B cell (primary cell): ENCODE data around the gene LPGAT1. TPM values are rescaled to one million over a fixed set of nuclear protein-coding genes. Genes with fewer than 3 reads are reported as not detected.

Experiments used
- ATAC-seq: fragments of 200-7000 bp; cut with Tn5 transposase; one replicate; pipeline ENCODE4 v1.10.0; 2021; ENCODE audit warnings: low read depth, mild to moderate bottlenecking, moderate number of reproducible peaks, moderate library complexity
- CTCF ChIA-PET: fragments of 350-600 bp; sonication (Branson Sonifier 250); formaldehyde crosslinking; loops from one replicate; lab custom pipeline; 2021; ENCODE audit warnings: antibody characterized with exemption, inconsistent platforms; lab: Charles Lee
- POLR2A ChIA-PET: fragments of 350-600 bp; sonication (Branson Sonifier 250); formaldehyde crosslinking; loops from one replicate; lab custom pipeline; 2021; ENCODE audit warnings: antibody characterized with exemption; lab: Charles Lee
- DNase-seq: peaks from one replicate; pipeline ENCODE4 v3.0.0; 2013
- H2AFZ ChIP-seq: 2 replicates; pipeline ENCODE4 v1.6.1; 2012; ENCODE audit warnings: mild to moderate bottlenecking, low read depth, low read length; ENCODE audit not compliant: insufficient read depth, poor library complexity, severe bottlenecking
- H3K27ac ChIP-seq, 2 donors: 1 replicate in 1 of 2; 2 replicates in 1 of 2; pipeline ENCODE4 v1.5.1; 2012 to 2013; ENCODE audit warnings: low read length in 2 of 2, mild to moderate bottlenecking in 2 of 2, moderate library complexity in 1 of 2
- H3K27me3 ChIP-seq, 4 experiments: fragments of 200-600 bp in 1 of 4; sonication (generic) in 1 of 4; replicated peaks in 1 of 4; 1 replicate in 2 of 4; 2 replicates in 2 of 4; pipeline versions ENCODE4 v1.6.1 to v1.7.0; 2013 to 2016; ENCODE audit warnings: low read length in 3 of 4, mild to moderate bottlenecking in 2 of 4, mixed read lengths in 1 of 4, moderate library complexity in 1 of 4; ENCODE audit not compliant: insufficient read depth in 4 of 4, control insufficient read depth in 3 of 4; ENCODE audit errors: control extremely low read depth in 1 of 4
- H3K36me3 ChIP-seq, 2 experiments: replicated peaks in 1 of 2; 1 replicate in 1 of 2; 2 replicates in 1 of 2; pipeline versions ENCODE4 v1.6.1 to v1.7.1; 2013; ENCODE audit warnings: low read length in 1 of 2; ENCODE audit not compliant: insufficient read depth in 2 of 2, control insufficient read depth in 1 of 2; ENCODE audit errors: control extremely low read depth in 1 of 2, extremely low read depth in 1 of 2
- H3K4me1 ChIP-seq, 2 donors: fragments of 200-600 bp in 1 of 2; sonication (generic) in 1 of 2; 1 replicate in 1 of 2; 2 replicates in 1 of 2; pipeline versions ENCODE4 v1.5.1 to v1.6.1; 2013 to 2017; ENCODE audit warnings: low read length in 2 of 2; ENCODE audit not compliant: control insufficient read depth in 2 of 2, insufficient read depth in 2 of 2
- H3K4me2 ChIP-seq: replicated peaks from 2 replicates; pipeline ENCODE3; 2012; ENCODE audit warnings: mild to moderate bottlenecking, low read depth, low read length; ENCODE audit not compliant: poor library complexity, severe bottlenecking
- H3K4me3 ChIP-seq, 5 experiments: fragments of 200-600 bp in 1 of 5; sonication (generic) in 1 of 5; 1 replicate in 3 of 5; 2 replicates in 2 of 5; pipeline versions ENCODE4 v1.5.1 to v1.7.0; 2011 to 2016; ENCODE audit warnings: low read length in 4 of 5, mild to moderate bottlenecking in 4 of 5, low read depth in 2 of 5, control low read depth in 1 of 5, moderate library complexity in 1 of 5; ENCODE audit not compliant: insufficient read depth in 1 of 5; ENCODE audit errors: control extremely low read depth in 1 of 5, extremely low read depth in 1 of 5
- H3K79me2 ChIP-seq: fragments of 200-600 bp; sonication (generic); one replicate; pipeline ENCODE4 v1.6.0; 2016; ENCODE audit warnings: low read length; ENCODE audit not compliant: control insufficient read depth, insufficient read depth
- H3K9ac ChIP-seq: fragments of 200-600 bp; sonication (generic); 2 replicates; pipeline ENCODE4 v1.6.1; 2017; ENCODE audit warnings: mild to moderate bottlenecking, low read length, moderate library complexity
- H3K9me3 ChIP-seq, 3 donors: one replicate each; pipeline versions ENCODE4 v1.6.1 to v1.7.1; 2013; ENCODE audit warnings: low read length in 2 of 3; ENCODE audit not compliant: control insufficient read depth in 2 of 3, insufficient read depth in 1 of 3; ENCODE audit errors: control extremely low read depth in 1 of 3
- H4K20me1 ChIP-seq: 2 replicates; pipeline ENCODE4 v1.6.0; 2012; ENCODE audit warnings: mild to moderate bottlenecking, low read length; ENCODE audit not compliant: insufficient read depth, control insufficient read depth, poor library complexity, severe bottlenecking
- H3K27ac Mint-ChIP-seq: one replicate; pipeline ENCODE4 v1.8.0; 2021; ENCODE audit warnings: mixed read lengths
- H3K27me3 Mint-ChIP-seq: one replicate; pipeline ENCODE4 v1.8.0; 2021; ENCODE audit warnings: mixed read lengths
- H3K4me1 Mint-ChIP-seq: one replicate; pipeline ENCODE4 v1.8.0; 2021; ENCODE audit warnings: mixed read lengths
- H3K4me3 Mint-ChIP-seq: one replicate; pipeline ENCODE4 v1.8.0; 2021; ENCODE audit warnings: mixed read lengths
- H3K9me3 Mint-ChIP-seq: one replicate; pipeline ENCODE4 v1.8.0; 2022; ENCODE audit warnings: mixed read lengths; ENCODE audit not compliant: insufficient read depth
- CTCF ChIP-seq: fragments of 200-600 bp; IDR thresholded peaks from one replicate; pipeline ENCODE4 v1.8.0; 2022; ENCODE audit warnings: antibody characterized with exemption, mild to moderate bottlenecking
- EZH2 ChIP-seq: IDR thresholded peaks from 2 replicates; pipeline ENCODE4 v1.6.1; 2012; ENCODE audit warnings: borderline replicate concordance, low read depth, mild to moderate bottlenecking, moderate library complexity, low read length; ENCODE audit not compliant: insufficient read depth, poor library complexity, severe bottlenecking
- WGBS: methylation state at CpG from one replicate; pipeline ENCODE4 v1.1.5; 2013; ENCODE audit warnings: missing lambda C conversion rate; ENCODE audit not compliant: insufficient coverage; 5-methylcytosine and 5-hydroxymethylcytosine counted together
- intact Hi-C: fragments of 100-400 bp; cut with micrococcal nuclease; formaldehyde crosslinking; loops from one replicate; pipeline ENCODE4 v1.10.0; 2022
- polyA plus RNA-seq: library from polyadenylated mRNA; depleted of rRNA; stranded (reverse); fragments of >200 nt; gene quantifications from 2 replicates; pipeline ENCODE4 v1.2.3, GENCODE V29; 2012
- total RNA-seq, 2 donors: library from RNA; stranded (reverse); fragments of 120-200 nt in 1 of 2; gene quantifications; 1 replicate in 1 of 2; 2 replicates in 1 of 2; pipeline versions ENCODE4 v1.2.3 to v1.2.4, GENCODE V29; 2013 to 2022

LPGAT1 gene
- total and polyA plus RNA-seq, 2 donors (not counting 1 experiment from before 2014, with no cell fraction given), result 9.3 to 63.8 TPM

DNA sequence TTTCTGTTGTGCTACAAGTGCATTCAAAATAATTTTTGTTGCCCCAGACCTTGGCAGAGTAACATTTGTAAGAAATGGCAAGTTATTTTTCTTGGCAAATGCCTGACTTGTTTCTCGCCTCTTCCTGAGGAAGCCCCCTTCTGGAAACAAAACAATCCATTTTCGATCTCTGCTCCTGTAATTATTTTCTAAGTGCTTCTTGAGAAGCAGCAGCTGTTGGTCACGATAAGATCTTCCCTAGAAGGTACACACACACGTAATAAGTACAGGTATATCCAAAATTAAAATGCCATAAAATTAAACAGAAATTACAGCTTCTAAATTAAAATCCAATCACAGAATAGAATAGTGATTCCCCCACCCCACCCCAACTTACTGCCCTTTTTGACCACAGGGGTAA, 47.3 kb downstream of the LPGAT1 start:
- H3K9me3 Mint-ChIP-seq, result no peaks in the 10 kb centered on the region
- H4K20me1 ChIP-seq, result no peaks in the 10 kb centered on the region
- ATAC-seq, result no peak
- H3K9ac ChIP-seq, result no peak overlapping the region
- ChIA-PET POLR2A (no interaction called here), CTCF (interaction anchor here (2.1 kb wide), 1 partner anchor 85 kb away, joined by 5 read pairs; no protein-coding TSS in a partner anchor)
- DNase-seq, result no peak
- no peak overlapping the region for H3K4me2 ChIP-seq
- no peak overlapping the region for H3K4me3 Mint-ChIP-seq
- H2AFZ ChIP-seq, result no peak overlapping the region
- no peak overlapping the region for H3K4me3 ChIP-seq
- no peaks in the 10 kb centered on the region for H3K4me1 ChIP-seq
- no peaks in the 10 kb centered on the region for H3K27me3 Mint-ChIP-seq
- no peak overlapping the region for H3K27ac Mint-ChIP-seq
- H3K79me2 ChIP-seq, result no peaks in the 10 kb centered on the region
- H3K9me3 ChIP-seq, result no peaks in the 10 kb centered on the region
- intact Hi-C loops, result no loop called here
- no peaks in the 10 kb centered on the region for H3K27me3 ChIP-seq
- peaks cover 4 to 41% of the 10 kb centered on the region in 2 experiments for H3K36me3 ChIP-seq
- H3K27ac ChIP-seq, result no peak overlapping the region
- peaks cover 5% of the 10 kb centered on the region for H3K4me1 Mint-ChIP-seq
- TF ChIP-seq CTCF (no peak), EZH2 (no peak)
- 100% methylated on average over 1 of the region's 4 CpGs for WGBS

GRCh38 chr1:211781260-211781659, 49.3 kb downstream of the LPGAT1 start:
- Histone ChIP-seq H3K36me3 (peaks cover 4 to 46% of the 10 kb centered on the region in 2 experiments), H3K27ac (no peak overlapping the region), H3K4me2 (no peak overlapping the region), H3K79me2 (no peaks in the 10 kb centered on the region), H4K20me1 (no peaks in the 10 kb centered on the region), H3K4me1 (no peaks in the 10 kb centered on the region), H3K9ac (no peak overlapping the region), H3K9me3 (no peaks in the 10 kb centered on the region), H2AFZ (no peak overlapping the region), H3K4me3 (no peak overlapping the region), H3K27me3 (no peaks in the 10 kb centered on the region)
- no peaks in the 10 kb centered on the region for H3K27me3 Mint-ChIP-seq
- no peak for DNase-seq
- H3K4me3 Mint-ChIP-seq, result no peak overlapping the region
- no peak overlapping the region for H3K27ac Mint-ChIP-seq
- ChIA-PET POLR2A (no interaction called here), CTCF (no interaction called here)
- intact Hi-C loops, result no loop called here
- ATAC-seq, result no peak
- peaks cover 5% of the 10 kb centered on the region for H3K4me1 Mint-ChIP-seq
- no peaks in the 10 kb centered on the region for H3K9me3 Mint-ChIP-seq
- WGBS, result no CpG with 5 or more reads among the region's 2 CpGs
- no peak for TF ChIP-seq CTCF
- TF ChIP-seq EZH2, result no peak
